Liver (tissue), 9 donors: ENCODE data around the gene RTEL1. TPM values are rescaled to one million over a fixed set of nuclear protein-coding genes. Genes with fewer than 3 reads are reported as not detected.

ENCODE experiments used
- DNase-seq: peaks from one replicate; pipeline ENCODE4 v3.0.0-alpha.2; 2017; ENCODE audit warnings: low spot score
- H3K27ac ChIP-seq, 2 donors: one replicate each; pipeline ENCODE4 v1.7.0; 2013; ENCODE audit warnings: inconsistent platforms in 2 of 2, low read length in 2 of 2, control low read depth in 1 of 2, low read depth in 1 of 2, mild to moderate bottlenecking in 1 of 2
- H3K27me3 ChIP-seq, 4 donors: one replicate each; pipeline versions ENCODE4 v1.6.1 to v1.7.0; 2013; ENCODE audit warnings: low read length in 3 of 4, inconsistent platforms in 1 of 4, mild to moderate bottlenecking in 1 of 4, moderate library complexity in 1 of 4; ENCODE audit not compliant: control insufficient read depth in 4 of 4, insufficient read depth in 4 of 4
- H3K36me3 ChIP-seq, 4 donors: one replicate each; pipeline versions ENCODE4 v1.6.1 to v1.7.0; 2013; ENCODE audit warnings: low read length in 3 of 4, mild to moderate bottlenecking in 3 of 4, low read depth in 1 of 4, moderate library complexity in 1 of 4; ENCODE audit not compliant: control insufficient read depth in 4 of 4, insufficient read depth in 3 of 4
- H3K4me1 ChIP-seq, 4 donors: one replicate each; pipeline versions ENCODE4 v1.6.1 to v1.7.0; 2013; ENCODE audit warnings: low read length in 3 of 4, mild to moderate bottlenecking in 3 of 4, moderate library complexity in 1 of 4; ENCODE audit not compliant: control insufficient read depth in 4 of 4, insufficient read depth in 4 of 4
- H3K4me3 ChIP-seq, 3 donors: one replicate each; pipeline versions ENCODE4 v1.6.1 to v1.7.0; 2013; ENCODE audit warnings: low read length in 3 of 3, control low read depth in 1 of 3, low read depth in 1 of 3, mild to moderate bottlenecking in 1 of 3
- H3K9ac ChIP-seq, 2 donors: one replicate each; pipeline ENCODE4 v1.7.0; 2013; ENCODE audit warnings: low read length in 2 of 2, mild to moderate bottlenecking in 2 of 2, moderate library complexity in 2 of 2, control low read depth in 1 of 2, low read depth in 1 of 2
- H3K9me3 ChIP-seq, 4 donors: one replicate each; pipeline versions ENCODE4 v1.6.1 to v1.7.0; 2013; ENCODE audit warnings: low read length in 3 of 4; ENCODE audit not compliant: control insufficient read depth in 4 of 4
- ATF3 ChIP-seq: IDR thresholded peaks from 2 replicates; pipeline ENCODE4 v1.6.1; 2016; ENCODE audit warnings: antibody characterized with exemption
- EGR1 ChIP-seq, 2 donors: IDR thresholded peaks; 2 replicates each; pipeline ENCODE4 v1.6.1; 2016 to 2018; ENCODE audit warnings: antibody characterized with exemption in 2 of 2, low read depth in 2 of 2
- FOXA1 ChIP-seq: IDR thresholded peaks from 2 replicates; pipeline ENCODE4 v1.6.1; 2016; ENCODE audit warnings: antibody characterized with exemption
- FOXA2 ChIP-seq: IDR thresholded peaks from 2 replicates; pipeline ENCODE4 v1.6.1; 2016; ENCODE audit warnings: antibody characterized with exemption
- GABPA ChIP-seq, 2 donors: IDR thresholded peaks in 1 of 2; conservative IDR thresholded peaks in 1 of 2; 2 replicates each; pipeline ENCODE4 v1.6.1; 2016; ENCODE audit warnings: antibody characterized with exemption in 2 of 2, mild to moderate bottlenecking in 1 of 2, moderate library complexity in 1 of 2
- HNF4A ChIP-seq, 2 donors: conservative IDR thresholded peaks; 2 replicates each; pipeline ENCODE4 v1.6.1; 2016; ENCODE audit warnings: antibody characterized with exemption in 2 of 2, mild to moderate bottlenecking in 2 of 2
- HNF4G ChIP-seq: IDR thresholded peaks from 2 replicates; pipeline ENCODE4 v1.6.1; 2016; ENCODE audit warnings: antibody characterized with exemption
- JUND ChIP-seq, 2 donors: IDR thresholded peaks; 2 replicates each; pipeline ENCODE4 v1.6.1; 2016; ENCODE audit warnings: antibody characterized with exemption in 2 of 2
- NR2F2 ChIP-seq: IDR thresholded peaks from 2 replicates; pipeline ENCODE4 v1.6.1; 2016; ENCODE audit warnings: antibody characterized with exemption
- RAD21 ChIP-seq, 2 donors: IDR thresholded peaks; 2 replicates each; pipeline ENCODE4 v1.6.1; 2016; ENCODE audit warnings: antibody characterized with exemption in 2 of 2, mild to moderate bottlenecking in 2 of 2
- RXRA ChIP-seq, 2 donors: IDR thresholded peaks; 2 replicates each; pipeline ENCODE4 v1.6.1; 2017 to 2018; ENCODE audit warnings: antibody characterized with exemption in 2 of 2, mild to moderate bottlenecking in 1 of 2
- SP1 ChIP-seq: IDR thresholded peaks from 2 replicates; pipeline ENCODE4 v1.6.1; 2018; ENCODE audit warnings: antibody characterized with exemption, mild to moderate bottlenecking
- TAF1 ChIP-seq: conservative IDR thresholded peaks from 2 replicates; pipeline ENCODE4 v1.6.1; 2016; ENCODE audit warnings: antibody characterized with exemption, mild to moderate bottlenecking
- YY1 ChIP-seq: IDR thresholded peaks from 2 replicates; pipeline ENCODE4 v1.6.1; 2016; ENCODE audit warnings: antibody characterized with exemption, mild to moderate bottlenecking
- WGBS: extraction: QIAGEN DNeasy Blood & Tissue Kit; methylation state at CpG from one replicate; pipeline ENCODE4 v1.1.7; 2013; 5-methylcytosine and 5-hydroxymethylcytosine counted together
- polyA plus RNA-seq, 2 donors: library from polyadenylated mRNA; stranded (reverse) in 1 of 2; unstranded in 1 of 2; fragments of 200-250 nt in 1 of 2; fragments of >200 nt in 1 of 2; fragmentation: Nextera tagmentation in 1 of 2; extraction: Ambion mirVana in 1 of 2; gene quantifications; one replicate each; pipeline versions ENCODE4 v1.2.1 to v1.2.3, GENCODE V29; 2013 to 2015
- total RNA-seq, 2 donors: library from RNA; depleted of rRNA; stranded (reverse); fragments of >200 nt; gene quantifications; one replicate each; pipeline ENCODE4 v1.2.3, GENCODE V29; 2014
- TF ChIP-seq, protein P1 (sequence below): IDR thresholded peaks from 2 replicates; pipeline ENCODE4 v1.6.1; 2016; ENCODE audit warnings: antibody characterized with exemption, mild to moderate bottlenecking
- TF ChIP-seq, protein P2 (sequence below): fragments of 150-350 bp; IDR thresholded peaks from 2 replicates; pipeline ENCODE4 v1.5.1; 2017; ENCODE audit warnings: improper control_type of control experiment, low read depth, low read length; ENCODE audit not compliant: missing input control
- TF ChIP-seq, protein P3 (sequence below): IDR thresholded peaks from 2 replicates; pipeline ENCODE4 v1.6.1; 2016; ENCODE audit warnings: antibody characterized with exemption
- TF ChIP-seq, protein P4 (sequence below): IDR thresholded peaks from 2 replicates; pipeline ENCODE4 v1.6.1; 2016; ENCODE audit warnings: antibody characterized with exemption
- donor health status: healthy.
- donor health status: healthy.
- donor health status: healthy.
- donor health status: healthy.
- donor health status: healthy.

RTEL1 gene
- total and polyA plus RNA-seq, 4 donors = 3.7 to 16.9 (median 7.4) TPM

DNA sequence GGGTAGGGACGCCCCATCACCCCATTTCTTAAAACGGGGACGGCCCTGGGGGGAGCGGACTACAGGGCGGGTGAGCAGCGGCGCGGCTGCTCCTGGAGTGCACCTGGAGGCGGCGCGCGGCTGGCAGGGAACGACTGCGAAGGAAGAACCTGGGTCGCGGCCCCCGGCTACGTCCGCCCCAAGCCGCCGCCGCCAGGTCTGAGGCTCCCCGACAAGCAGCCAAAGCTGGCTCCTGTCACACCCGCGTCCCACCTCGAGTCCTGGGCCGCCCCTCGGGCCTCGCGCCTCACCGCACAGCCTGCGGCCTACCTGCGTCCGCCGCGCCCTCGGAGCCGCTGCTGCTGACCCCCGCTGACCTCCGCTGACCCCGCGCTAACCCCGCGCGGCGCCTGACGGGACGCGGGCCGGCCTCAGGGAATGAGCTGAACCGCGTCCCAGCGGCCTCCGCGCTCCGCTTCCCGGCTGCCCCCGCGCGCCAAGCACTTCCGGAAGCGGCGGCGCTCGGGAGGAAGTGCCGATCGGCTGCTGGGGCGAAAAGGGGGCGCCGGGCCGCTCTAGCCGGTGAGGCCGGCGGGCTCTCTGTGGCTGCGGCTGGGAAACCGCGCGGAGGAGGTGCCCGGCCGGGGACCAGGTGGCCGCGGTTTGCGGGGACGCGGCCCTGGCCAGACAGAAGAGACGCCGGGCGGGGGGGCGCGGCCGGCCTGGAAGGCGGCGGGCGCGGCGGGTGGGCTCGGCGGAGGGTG is 49.6 kb downstream of the RTEL1 start, which contains the start of the genes ARFRP1 and ZGPAT:
TSS of gene ARFRP1 (minus strand) at position 419 of the 743 bp plus-strand sequence. CDS start 885 bp downstream, outside the sequence.
TSS of gene ZGPAT (plus strand) at position 482 of the 743 bp plus-strand sequence. CDS start 542 bp downstream, outside the sequence.
- peak; percentile 91 for DNase-seq
- Histone ChIP-seq H3K9ac (peak within 1 kb of the TSS; percentile 36 to 55), H3K27me3 (no peaks in the 10 kb centered on the region), H3K36me3 (peaks cover 7 to 35% (median 14%) of the 10 kb centered on the region in 4 donors), H3K4me1 (peaks cover 5 to 27% (median 25%) of the 10 kb centered on the region in 4 donors), H3K9me3 (no peaks in the 10 kb centered on the region), H3K4me3 (peak within 1 kb of the TSS; percentile 76 to 96 (median 92)), H3K27ac (peak within 1 kb of the TSS; percentile 81 to 86)
- TF ChIP-seq, protein P1, sequence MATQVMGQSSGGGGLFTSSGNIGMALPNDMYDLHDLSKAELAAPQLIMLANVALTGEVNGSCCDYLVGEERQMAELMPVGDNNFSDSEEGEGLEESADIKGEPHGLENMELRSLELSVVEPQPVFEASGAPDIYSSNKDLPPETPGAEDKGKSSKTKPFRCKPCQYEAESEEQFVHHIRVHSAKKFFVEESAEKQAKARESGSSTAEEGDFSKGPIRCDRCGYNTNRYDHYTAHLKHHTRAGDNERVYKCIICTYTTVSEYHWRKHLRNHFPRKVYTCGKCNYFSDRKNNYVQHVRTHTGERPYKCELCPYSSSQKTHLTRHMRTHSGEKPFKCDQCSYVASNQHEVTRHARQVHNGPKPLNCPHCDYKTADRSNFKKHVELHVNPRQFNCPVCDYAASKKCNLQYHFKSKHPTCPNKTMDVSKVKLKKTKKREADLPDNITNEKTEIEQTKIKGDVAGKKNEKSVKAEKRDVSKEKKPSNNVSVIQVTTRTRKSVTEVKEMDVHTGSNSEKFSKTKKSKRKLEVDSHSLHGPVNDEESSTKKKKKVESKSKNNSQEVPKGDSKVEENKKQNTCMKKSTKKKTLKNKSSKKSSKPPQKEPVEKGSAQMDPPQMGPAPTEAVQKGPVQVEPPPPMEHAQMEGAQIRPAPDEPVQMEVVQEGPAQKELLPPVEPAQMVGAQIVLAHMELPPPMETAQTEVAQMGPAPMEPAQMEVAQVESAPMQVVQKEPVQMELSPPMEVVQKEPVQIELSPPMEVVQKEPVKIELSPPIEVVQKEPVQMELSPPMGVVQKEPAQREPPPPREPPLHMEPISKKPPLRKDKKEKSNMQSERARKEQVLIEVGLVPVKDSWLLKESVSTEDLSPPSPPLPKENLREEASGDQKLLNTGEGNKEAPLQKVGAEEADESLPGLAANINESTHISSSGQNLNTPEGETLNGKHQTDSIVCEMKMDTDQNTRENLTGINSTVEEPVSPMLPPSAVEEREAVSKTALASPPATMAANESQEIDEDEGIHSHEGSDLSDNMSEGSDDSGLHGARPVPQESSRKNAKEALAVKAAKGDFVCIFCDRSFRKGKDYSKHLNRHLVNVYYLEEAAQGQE = peak; percentile 17
- TF ChIP-seq HNF4G = no peak
- no peak for TF ChIP-seq FOXA1
- TF ChIP-seq HNF4A (conservative IDR thresholded peaks at IDR 0.05) = no peak
- no peak for TF ChIP-seq NR2F2
- TF ChIP-seq RAD21 (IDR thresholded peaks at IDR 0.05) = peak; percentile 30 to 61
- peak in 1 of 2 donors; percentile 90 for TF ChIP-seq GABPA (IDR thresholded peaks at IDR 0.05 in 1 of 2, conservative IDR thresholded peaks at IDR 0.05 in 1 of 2)
- TF ChIP-seq YY1 = no peak
- TF ChIP-seq TAF1 = no peak
- TF ChIP-seq RXRA (IDR thresholded peaks at IDR 0.05) = peak; percentile 38 to 39
- TF ChIP-seq, protein P2, sequence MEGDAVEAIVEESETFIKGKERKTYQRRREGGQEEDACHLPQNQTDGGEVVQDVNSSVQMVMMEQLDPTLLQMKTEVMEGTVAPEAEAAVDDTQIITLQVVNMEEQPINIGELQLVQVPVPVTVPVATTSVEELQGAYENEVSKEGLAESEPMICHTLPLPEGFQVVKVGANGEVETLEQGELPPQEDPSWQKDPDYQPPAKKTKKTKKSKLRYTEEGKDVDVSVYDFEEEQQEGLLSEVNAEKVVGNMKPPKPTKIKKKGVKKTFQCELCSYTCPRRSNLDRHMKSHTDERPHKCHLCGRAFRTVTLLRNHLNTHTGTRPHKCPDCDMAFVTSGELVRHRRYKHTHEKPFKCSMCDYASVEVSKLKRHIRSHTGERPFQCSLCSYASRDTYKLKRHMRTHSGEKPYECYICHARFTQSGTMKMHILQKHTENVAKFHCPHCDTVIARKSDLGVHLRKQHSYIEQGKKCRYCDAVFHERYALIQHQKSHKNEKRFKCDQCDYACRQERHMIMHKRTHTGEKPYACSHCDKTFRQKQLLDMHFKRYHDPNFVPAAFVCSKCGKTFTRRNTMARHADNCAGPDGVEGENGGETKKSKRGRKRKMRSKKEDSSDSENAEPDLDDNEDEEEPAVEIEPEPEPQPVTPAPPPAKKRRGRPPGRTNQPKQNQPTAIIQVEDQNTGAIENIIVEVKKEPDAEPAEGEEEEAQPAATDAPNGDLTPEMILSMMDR = no peak
- no peak for TF ChIP-seq FOXA2
- TF ChIP-seq EGR1 (IDR thresholded peaks at IDR 0.05; ENCODE audit: low read depth in 2 of 2) = peak in 1 of 2 donors; percentile 54
- no peak for TF ChIP-seq JUND (IDR thresholded peaks at IDR 0.05)
- TF ChIP-seq ATF3 = no peak
- TF ChIP-seq, protein P3, sequence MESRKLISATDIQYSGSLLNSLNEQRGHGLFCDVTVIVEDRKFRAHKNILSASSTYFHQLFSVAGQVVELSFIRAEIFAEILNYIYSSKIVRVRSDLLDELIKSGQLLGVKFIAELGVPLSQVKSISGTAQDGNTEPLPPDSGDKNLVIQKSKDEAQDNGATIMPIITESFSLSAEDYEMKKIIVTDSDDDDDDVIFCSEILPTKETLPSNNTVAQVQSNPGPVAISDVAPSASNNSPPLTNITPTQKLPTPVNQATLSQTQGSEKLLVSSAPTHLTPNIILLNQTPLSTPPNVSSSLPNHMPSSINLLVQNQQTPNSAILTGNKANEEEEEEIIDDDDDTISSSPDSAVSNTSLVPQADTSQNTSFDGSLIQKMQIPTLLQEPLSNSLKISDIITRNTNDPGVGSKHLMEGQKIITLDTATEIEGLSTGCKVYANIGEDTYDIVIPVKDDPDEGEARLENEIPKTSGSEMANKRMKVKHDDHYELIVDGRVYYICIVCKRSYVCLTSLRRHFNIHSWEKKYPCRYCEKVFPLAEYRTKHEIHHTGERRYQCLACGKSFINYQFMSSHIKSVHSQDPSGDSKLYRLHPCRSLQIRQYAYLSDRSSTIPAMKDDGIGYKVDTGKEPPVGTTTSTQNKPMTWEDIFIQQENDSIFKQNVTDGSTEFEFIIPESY = no peak
- TF ChIP-seq SP1 = no peak
- TF ChIP-seq, protein P4, sequence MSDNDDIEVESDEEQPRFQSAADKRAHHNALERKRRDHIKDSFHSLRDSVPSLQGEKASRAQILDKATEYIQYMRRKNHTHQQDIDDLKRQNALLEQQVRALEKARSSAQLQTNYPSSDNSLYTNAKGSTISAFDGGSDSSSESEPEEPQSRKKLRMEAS = no peak
- WGBS = under 1% methylated on average over 98 of the region's 98 CpGs
